ENCODE data around the gene CCAR1. TPM values are rescaled to one million over a fixed set of nuclear protein-coding genes. Genes with fewer than 3 reads are reported as not detected.
A peak's percentile ranks its signal among the peaks of the same experiment; 100 is the strongest.
"Not testable (repeated sequence)": the region's sequence is repeated elsewhere in the genome, so short reads cannot be mapped to it uniquely, and the experiment has no call there.

The CCAR1 gene
- total and polyA plus RNA-seq, 3 donors from 2014 or later = 16.2 to 98.6 (median 87.4) TPM

- Histone ChIP-seq H3K9me3 (no peaks in the 10 kb centered on the region), H3K4me3 (no peak overlapping the region), H3K36me3 (ENCODE audit: low read depth, missing control alignments) (no peaks in the 10 kb centered on the region), H3K4me1 (no peaks in the 10 kb centered on the region), H3K27me3 (no peaks in the 10 kb centered on the region), H3K27ac (no peak overlapping the region)
- no peak for TF ChIP-seq CTCF (IDR thresholded peaks at IDR 0.05)
- no peak for TF ChIP-seq POLR2A (IDR thresholded peaks at IDR 0.05)
- WGBS, 2 donors = 74 to 85% methylated on average over 4 of the region's 4 CpGs
- intact Hi-C loops (cut with DNase I; ENCODE audit: low total_unique reads) = no loop called here
- DNase-seq = no peak
Measured at GRCh38 chr10:68816796-68817412, 95.9 kb downstream of the CCAR1 start.

GRCh38 chr10:68820359-68820758, 99.3 kb downstream of the CCAR1 start:
- DNase-seq; H3K4me3 ChIP-seq; H3K36me3 ChIP-seq (ENCODE audit: low read depth, missing control alignments); H3K27me3 ChIP-seq; H3K9me3 ChIP-seq; intact Hi-C loops (cut with DNase I; ENCODE audit: low total_unique reads); H3K4me1 ChIP-seq; H3K27ac ChIP-seq: not testable (repeated sequence)
- 100% methylated on average over 1 of the region's 1 CpG for WGBS, 2 donors

- intact Hi-C loops (cut with DNase I; ENCODE audit: low total_unique reads); H3K4me3 ChIP-seq; H3K9me3 ChIP-seq; H3K36me3 ChIP-seq (ENCODE audit: low read depth, missing control alignments); H3K27me3 ChIP-seq; H3K4me1 ChIP-seq; H3K27ac ChIP-seq: not testable (repeated sequence)
- 94 to 100% methylated on average over 2 of the region's 2 CpGs for WGBS, 2 donors
- peak; percentile 35 for DNase-seq
Measured at GRCh38 chr10:68822626-68823025, 101.6 kb downstream of the CCAR1 start.

- no peaks in the 10 kb centered on the region for H3K27me3 ChIP-seq
- H3K9me3 ChIP-seq = no peaks in the 10 kb centered on the region
- WGBS, 2 donors = 5 to 23% methylated on average over 9 to 50 of the region's 63 CpGs
- TF ChIP-seq POLR2A (IDR thresholded peaks at IDR 0.05) = no peak
- no peak for TF ChIP-seq CTCF (IDR thresholded peaks at IDR 0.05)
- H3K27ac ChIP-seq = no peak within 1 kb of the TSS
- H3K4me1 ChIP-seq = no peaks in the 10 kb centered on the region
- intact Hi-C loops (cut with DNase I; ENCODE audit: low total_unique reads) = no loop called here
- no peaks in the 10 kb centered on the region for H3K36me3 ChIP-seq (ENCODE audit: low read depth, missing control alignments)
- peak; percentile 69 for DNase-seq
- H3K4me3 ChIP-seq = peak within 1 kb of the TSS; percentile 52 to 55
Measured at GRCh38 chr10:68826764-68827591, 105.9 kb downstream of the CCAR1 start, which contains the start of gene STOX1. Gene STOX1 (plus strand): TSS chr10:68827531. CDS start chr10:68827624, 93 bp downstream.

GRCh38 chr10:68827592-68827959, 106.5 kb downstream of the CCAR1 start:
- WGBS, 2 donors = no CpG with 5 or more reads among the region's 58 CpGs
- H3K4me3 ChIP-seq = peak overlapping the region in 1 of 2 donors; percentile 52
- H3K36me3 ChIP-seq (ENCODE audit: low read depth, missing control alignments); H3K27ac ChIP-seq; DNase-seq; H3K27me3 ChIP-seq; H3K4me1 ChIP-seq; intact Hi-C loops (cut with DNase I; ENCODE audit: low total_unique reads); H3K9me3 ChIP-seq: not testable (repeated sequence)

GRCh38 chr10:68828083-68828601, 107.1 kb downstream of the CCAR1 start:
- peak; percentile 25 for DNase-seq
- H3K36me3 ChIP-seq (ENCODE audit: low read depth, missing control alignments); H3K27ac ChIP-seq; H3K9me3 ChIP-seq; H3K4me1 ChIP-seq; H3K27me3 ChIP-seq; intact Hi-C loops (cut with DNase I; ENCODE audit: low total_unique reads): not testable (repeated sequence)
- H3K4me3 ChIP-seq = peak overlapping the region; percentile 13 to 38
- 0 to 10% methylated on average over 2 to 13 of the region's 59 CpGs for WGBS, 2 donors

All from testis (tissue), 3 donors.